Upper lobe of left lung (tissue), 6 donors: ENCODE data around the gene KAZN. TPM values are rescaled to one million over a fixed set of nuclear protein-coding genes. Genes with fewer than 3 reads are reported as not detected.

Experiments used
- ATAC-seq, 2 donors: fragments of 200-7000 bp; cut with Tn5 transposase; one replicate each; pipeline ENCODE4 v1.9.1; 2022; ENCODE audit warnings: mild to moderate bottlenecking in 2 of 2, moderate library complexity in 2 of 2; ENCODE audit not compliant: low FRiP score in 2 of 2
- DNase-seq, 2 donors: peaks; one replicate each; pipeline ENCODE4 v3.0.0-alpha.2; 2019 to 2020
- H3K27ac ChIP-seq, 4 donors: fragments of 200-600 bp; sonication (generic); one replicate each; pipeline ENCODE4 v1.5.1; 2016 to 2019
- H3K27me3 ChIP-seq, 4 donors: fragments of 200-600 bp; sonication (generic); one replicate each; pipeline ENCODE4 v1.5.1; 2017 to 2019
- H3K36me3 ChIP-seq, 4 donors: fragments of 200-600 bp; sonication (generic); one replicate each; pipeline ENCODE4 v1.5.1; 2016 to 2019
- H3K4me1 ChIP-seq, 4 donors: fragments of 200-600 bp; sonication (generic); one replicate each; pipeline ENCODE4 v1.5.1; 2018 to 2019
- H3K4me3 ChIP-seq, 4 donors: fragments of 200-600 bp; sonication (generic); one replicate each; pipeline ENCODE4 v1.5.1; 2017 to 2019; ENCODE audit warnings: mild to moderate bottlenecking in 2 of 4, moderate library complexity in 1 of 4
- H3K9me3 ChIP-seq, 4 donors: fragments of 200-600 bp; sonication (generic); one replicate each; pipeline ENCODE4 v1.5.1; 2018 to 2019
- CTCF ChIP-seq, 6 experiments: fragments of 450-650 bp in 4 of 6; fragments of 200-600 bp in 2 of 6; sonication (generic) in 2 of 6; IDR thresholded peaks; one replicate each; pipeline ENCODE4 v1.5.1; 2016 to 2019; ENCODE audit warnings: antibody characterized with exemption in 6 of 6
- EP300 ChIP-seq, 4 donors: sonication (generic); formaldehyde crosslinking; IDR thresholded peaks; one replicate each; pipeline ENCODE4 v1.5.1; 2017; ENCODE audit warnings: antibody characterized with exemption in 4 of 4, control low read depth in 2 of 4
- POLR2A ChIP-seq, 4 donors: fragments of 450-650 bp; IDR thresholded peaks; one replicate each; pipeline ENCODE4 v1.5.1; 2016 to 2017; ENCODE audit warnings: antibody characterized with exemption in 4 of 4, mild to moderate bottlenecking in 2 of 4
- POLR2AphosphoS5 ChIP-seq, 2 donors: sonication (generic); formaldehyde crosslinking; IDR thresholded peaks; one replicate each; pipeline ENCODE4 v1.5.1; 2017; ENCODE audit warnings: antibody characterized with exemption in 2 of 2
- WGBS, 2 donors: methylation state at CpG; one replicate each; pipeline ENCODE4 v1.1.5; 2017 to 2018; 5-methylcytosine and 5-hydroxymethylcytosine counted together
- total RNA-seq, 6 donors: library from RNA; depleted of rRNA in 4 of 6; stranded (reverse); fragments of >200 nt in 4 of 6; gene quantifications; one replicate each; pipeline versions ENCODE4 v1.1.0 to v1.2.1, GENCODE V29; 2016 to 2021
- donor health status: DM: no; HTN: no; CAD: no; lungs with moderate emphysema.
- donor health status: DM: no; HTN: yes; CAD: no; lungs with severe emphysema.

The KAZN gene
- total RNA-seq, 6 donors from 2014 or later, result 11.5 to 30.0 (median 17.6) TPM

DNA sequence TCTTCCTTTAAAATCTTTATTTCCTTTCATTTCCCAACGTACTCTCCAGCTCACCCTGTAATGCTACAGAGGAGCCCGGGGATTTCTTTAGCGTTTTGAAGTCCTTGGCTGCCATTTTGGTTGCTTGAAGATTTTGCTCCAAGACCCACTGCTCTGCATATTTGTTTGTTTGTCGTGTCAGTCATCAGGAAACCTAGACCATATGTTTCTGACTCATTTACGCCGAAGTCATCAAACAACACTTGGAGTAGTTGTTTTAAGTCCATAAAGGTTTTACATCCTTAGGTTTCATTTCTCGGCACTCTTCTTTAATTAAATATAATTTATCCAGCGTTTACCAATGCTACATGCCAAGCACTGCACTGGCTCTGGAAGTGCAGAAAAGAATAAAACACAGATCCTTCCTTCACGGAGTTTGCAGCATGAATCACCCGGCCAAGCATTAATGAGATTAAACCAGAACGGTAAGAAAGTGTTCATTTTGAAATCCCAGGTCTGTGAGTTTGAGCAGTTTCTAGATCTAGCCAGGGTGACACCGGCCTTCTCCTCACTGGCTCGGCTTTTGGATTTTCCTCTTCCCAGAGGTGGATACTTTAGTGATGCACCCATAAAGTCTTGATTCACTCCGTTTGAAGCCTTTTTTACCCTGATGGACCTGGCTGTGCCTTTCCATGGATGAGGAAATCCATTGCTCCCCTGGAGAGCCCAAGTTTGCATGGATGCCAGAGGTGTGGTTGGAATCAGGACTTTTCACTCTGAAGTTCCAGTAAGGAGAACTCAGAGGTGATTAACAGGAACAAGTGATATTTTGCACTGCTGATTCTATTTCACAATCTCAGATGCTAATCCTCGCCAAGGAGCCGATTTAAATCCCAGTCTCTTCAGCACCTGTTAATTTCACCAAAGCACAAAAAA is 109.3 kb downstream of the KAZN start:
- H3K27me3 ChIP-seq, result no peaks in the 10 kb centered on the region
- DNase-seq, result peak in 1 of 2 donors; percentile 26
- 82 to 86% methylated on average over 16 of the region's 16 CpGs for WGBS, 2 donors
- H3K36me3 ChIP-seq, result no peaks in the 10 kb centered on the region
- H3K9me3 ChIP-seq, result no peaks in the 10 kb centered on the region
- no peaks in the 10 kb centered on the region for H3K4me1 ChIP-seq
- ATAC-seq, result no peak
- no peak overlapping the region for H3K27ac ChIP-seq
- H3K4me3 ChIP-seq, result no peak overlapping the region
- TF ChIP-seq POLR2A (IDR thresholded peaks at IDR 0.05) (no peak), CTCF (IDR thresholded peaks at IDR 0.05) (no peak), EP300 (IDR thresholded peaks at IDR 0.05) (no peak), POLR2AphosphoS5 (IDR thresholded peaks at IDR 0.05) (no peak)

GRCh38 chr1:14710331-14710730 is 111.8 kb downstream of the KAZN start:
- ATAC-seq (no peak), DNase-seq (no peak)
- 89 to 92% methylated on average over 6 of the region's 6 CpGs for WGBS, 2 donors
- TF ChIP-seq CTCF (IDR thresholded peaks at IDR 0.05) (no peak), POLR2A (IDR thresholded peaks at IDR 0.05) (no peak), EP300 (IDR thresholded peaks at IDR 0.05) (no peak), POLR2AphosphoS5 (IDR thresholded peaks at IDR 0.05) (no peak)
- Histone ChIP-seq H3K4me1 (peaks cover 0 to under 1% (median 0%) of the 10 kb centered on the region in 4 donors), H3K27ac (no peak overlapping the region), H3K4me3 (no peak overlapping the region), H3K36me3 (no peaks in the 10 kb centered on the region), H3K9me3 (no peaks in the 10 kb centered on the region), H3K27me3 (no peaks in the 10 kb centered on the region)

DNA sequence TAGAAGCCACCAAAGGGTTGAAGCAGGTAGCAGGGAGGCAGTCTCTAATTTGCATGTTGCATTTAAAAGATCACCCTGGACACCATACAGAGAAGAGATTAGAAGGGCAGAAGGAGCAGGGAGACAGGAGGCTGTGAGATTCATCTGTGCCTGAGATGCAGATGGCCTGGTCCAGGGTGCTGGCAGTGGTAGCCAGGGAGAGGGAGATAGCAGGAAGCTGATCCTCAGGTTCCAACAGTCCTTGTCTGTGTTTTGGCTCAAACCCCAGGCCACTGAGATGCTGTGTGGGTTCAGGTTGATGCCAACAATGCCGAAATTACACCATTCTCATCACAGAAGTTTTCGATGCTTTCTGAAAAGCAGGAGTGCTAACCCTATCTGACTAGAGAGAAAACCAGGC is 113.7 kb downstream of the KAZN start:
- H3K4me3 ChIP-seq, result no peak overlapping the region
- ATAC-seq (no peak), DNase-seq (no peak)
- no peaks in the 10 kb centered on the region for H3K9me3 ChIP-seq
- H3K27me3 ChIP-seq, result no peaks in the 10 kb centered on the region
- 83 to 84% methylated on average over 2 of the region's 2 CpGs for WGBS, 2 donors
- H3K36me3 ChIP-seq, result no peaks in the 10 kb centered on the region
- TF ChIP-seq CTCF (IDR thresholded peaks at IDR 0.05) (no peak), POLR2A (IDR thresholded peaks at IDR 0.05) (no peak), EP300 (IDR thresholded peaks at IDR 0.05) (no peak), POLR2AphosphoS5 (IDR thresholded peaks at IDR 0.05) (no peak)
- H3K27ac ChIP-seq, result no peak overlapping the region
- H3K4me1 ChIP-seq, result peaks cover 0 to 11% (median 5%) of the 10 kb centered on the region in 4 donors

DNA sequence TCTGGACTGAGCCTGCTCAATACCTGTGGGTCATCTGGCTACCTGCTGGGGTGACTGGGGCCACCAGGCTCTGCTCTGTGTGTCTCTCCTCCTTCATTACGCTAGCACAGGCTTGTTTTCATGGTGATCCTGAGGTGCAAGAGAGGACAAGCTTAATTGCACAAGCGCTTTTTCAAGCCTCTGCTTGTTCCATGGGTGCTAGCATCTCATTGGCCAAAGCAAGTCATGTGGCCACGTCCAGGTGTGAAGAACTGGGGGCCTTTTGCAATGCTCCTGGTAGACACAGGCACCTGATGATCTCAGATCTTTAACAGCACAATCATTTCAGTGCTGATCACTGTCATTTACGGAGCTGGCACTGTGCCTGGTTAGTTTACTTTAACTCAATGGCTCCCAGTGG is 114.6 kb downstream of the KAZN start:
- no peaks in the 10 kb centered on the region for H3K27me3 ChIP-seq
- WGBS, 2 donors, result 58 to 73% methylated on average over 4 of the region's 4 CpGs
- TF ChIP-seq POLR2AphosphoS5 (IDR thresholded peaks at IDR 0.05) (no peak), CTCF (IDR thresholded peaks at IDR 0.05) (no peak), POLR2A (IDR thresholded peaks at IDR 0.05) (no peak), EP300 (IDR thresholded peaks at IDR 0.05) (no peak)

More for the DNA sequence above, 114.6 kb downstream of the KAZN start:
- Histone ChIP-seq H3K9me3 (no peaks in the 10 kb centered on the region), H3K36me3 (no peaks in the 10 kb centered on the region), H3K27ac (no peak overlapping the region), H3K4me1 (peaks cover 0 to 11% (median 5%) of the 10 kb centered on the region in 4 donors), H3K4me3 (no peak overlapping the region)
- ATAC-seq (no peak), DNase-seq (no peak)
